Activated B cell treated with CpG ODN at 0.5 μM for 24 hours (primary cell): ENCODE results near the gene DNHD1. TPM values are rescaled to one million over a fixed set of nuclear protein-coding genes. Genes with fewer than 3 reads are reported as not detected.

Source experiments
- ATAC-seq: fragments of 200-7000 bp; cut with Tn5 transposase; one replicate; pipeline ENCODE4 v1.10.0; 2021; ENCODE audit warnings: low read depth, mild to moderate bottlenecking, moderate library complexity
- CTCF ChIA-PET: fragments of 350-600 bp; sonication (Branson Sonifier 250); formaldehyde crosslinking; loops from one replicate; lab custom pipeline; 2021; ENCODE audit warnings: antibody characterized with exemption; lab: Charles Lee
- POLR2A ChIA-PET: fragments of 350-600 bp; sonication (Branson Sonifier 250); formaldehyde crosslinking; loops from one replicate; lab custom pipeline; 2021; ENCODE audit warnings: antibody characterized with exemption; lab: Charles Lee
- DNase-seq: peaks from one replicate; pipeline ENCODE4 v3.0.0; 2022
- H3K27ac Mint-ChIP-seq: one replicate; pipeline ENCODE4 v1.8.0; 2020; ENCODE audit warnings: mixed read lengths
- H3K27me3 Mint-ChIP-seq: one replicate; pipeline ENCODE4 v1.8.0; 2021; ENCODE audit warnings: mixed read lengths
- H3K36me3 Mint-ChIP-seq: one replicate; pipeline ENCODE4 v1.8.0; 2021; ENCODE audit warnings: low read depth, mixed read lengths
- H3K4me1 Mint-ChIP-seq: one replicate; pipeline ENCODE4 v1.8.0; 2021; ENCODE audit warnings: mixed read lengths
- H3K4me3 Mint-ChIP-seq: one replicate; pipeline ENCODE4 v1.8.0; 2020; ENCODE audit warnings: mild to moderate bottlenecking, mixed read lengths
- H3K9me3 Mint-ChIP-seq: one replicate; pipeline ENCODE4 v1.8.0; 2020; ENCODE audit warnings: mixed read lengths
- CTCF ChIP-seq: fragments of 200-600 bp; IDR thresholded peaks from one replicate; pipeline ENCODE4 v1.8.0; 2022; ENCODE audit warnings: antibody characterized with exemption, mild to moderate bottlenecking
- intact Hi-C: fragments of 100-400 bp; cut with micrococcal nuclease; formaldehyde crosslinking; loops from one replicate; pipeline ENCODE4 v1.15.1; 2024
- total RNA-seq: library from RNA; stranded (reverse); gene quantifications from 2 replicates; pipeline ENCODE4 v1.2.3, GENCODE V29; 2022

Gene DNHD1
- total RNA-seq, 1 donor from 2014 or later, result 42.6 TPM

- H3K27ac Mint-ChIP-seq, result no peak overlapping the region
- no peaks in the 10 kb centered on the region for H3K27me3 Mint-ChIP-seq
- H3K4me3 Mint-ChIP-seq, result no peak overlapping the region
- H3K9me3 Mint-ChIP-seq, result no peaks in the 10 kb centered on the region
- no peak for TF ChIP-seq CTCF
- no peak for ATAC-seq
- CTCF ChIA-PET, result no interaction called here
- DNase-seq, result no peak
- POLR2A ChIA-PET, result no interaction called here
- no peaks in the 10 kb centered on the region for H3K4me1 Mint-ChIP-seq
- H3K36me3 Mint-ChIP-seq, result peaks cover 19% of the 10 kb centered on the region
- intact Hi-C loops, result no loop called here
These were observed 68.2 kb downstream of the DNHD1 start for GRCh38 chr11:6565325-6565724.

- H3K27ac Mint-ChIP-seq, result no peak overlapping the region
- no peak for TF ChIP-seq CTCF
- H3K4me3 Mint-ChIP-seq, result no peak overlapping the region
- ChIA-PET CTCF (no interaction called here), POLR2A (no interaction called here)
- no peaks in the 10 kb centered on the region for H3K4me1 Mint-ChIP-seq
- DNase-seq, result no peak
- no peak for ATAC-seq
- no peaks in the 10 kb centered on the region for H3K9me3 Mint-ChIP-seq
- peaks cover 17% of the 10 kb centered on the region for H3K36me3 Mint-ChIP-seq
- no peaks in the 10 kb centered on the region for H3K27me3 Mint-ChIP-seq
- intact Hi-C loops, result no loop called here
These were observed 69.1 kb downstream of the DNHD1 start for GRCh38 chr11:6565988-6566703.

DNA sequence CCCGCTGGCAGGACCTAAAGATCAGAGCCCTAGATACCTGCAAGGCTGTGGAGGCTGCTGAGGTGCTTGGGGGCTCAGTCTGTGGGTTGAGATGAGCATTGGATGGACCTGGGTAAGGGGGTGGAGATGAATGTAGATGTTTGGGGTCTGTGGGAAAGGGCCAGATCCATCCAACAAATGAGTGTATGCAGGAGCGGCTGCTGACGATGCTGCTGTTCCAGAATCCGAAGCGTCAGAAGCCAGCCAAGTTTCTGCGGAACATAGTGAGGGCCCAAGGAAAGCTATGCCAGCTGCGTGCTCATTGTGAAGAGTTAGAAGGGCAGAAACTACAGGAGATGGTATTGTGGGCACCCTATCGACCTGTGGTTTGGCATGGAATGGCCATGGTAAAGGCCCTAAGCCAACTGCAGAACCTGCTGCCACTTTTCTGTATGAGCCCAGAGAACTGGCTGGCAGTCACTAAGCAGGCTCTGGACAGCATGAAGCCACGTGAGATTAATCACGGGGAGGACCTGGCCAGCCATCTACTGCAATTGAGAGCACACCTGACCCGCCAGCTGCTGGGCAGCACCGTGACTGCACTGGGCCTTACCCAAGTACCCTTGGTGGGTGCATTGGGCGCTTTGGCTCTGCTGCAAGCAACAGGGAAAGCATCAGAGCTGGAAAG lies 69.8 kb downstream of the DNHD1 start:
- DNase-seq (no peak), ATAC-seq (no peak)
- POLR2A ChIA-PET, result no interaction called here
- Mint-ChIP-seq H3K4me3 (no peak overlapping the region), H3K4me1 (no peaks in the 10 kb centered on the region), H3K27me3 (no peaks in the 10 kb centered on the region), H3K27ac (no peak overlapping the region), H3K9me3 (no peaks in the 10 kb centered on the region), H3K36me3 (peaks cover 17% of the 10 kb centered on the region)
- intact Hi-C loops, result no loop called here
- CTCF ChIA-PET, result no interaction called here
- no peak for TF ChIP-seq CTCF

GRCh38 chr11:6567371-6567745 lies 70.3 kb downstream of the DNHD1 start:
- ATAC-seq, result no peak
- POLR2A ChIA-PET, result no interaction called here
- no peak for TF ChIP-seq CTCF
- H3K9me3 Mint-ChIP-seq, result no peaks in the 10 kb centered on the region
- intact Hi-C loops, result no loop called here
- no peak overlapping the region for H3K27ac Mint-ChIP-seq
- CTCF ChIA-PET, result no interaction called here
- H3K4me1 Mint-ChIP-seq, result no peaks in the 10 kb centered on the region
- no peak for DNase-seq
- H3K36me3 Mint-ChIP-seq, result peaks cover 15% of the 10 kb centered on the region
- no peak overlapping the region for H3K4me3 Mint-ChIP-seq
- no peaks in the 10 kb centered on the region for H3K27me3 Mint-ChIP-seq

DNA sequence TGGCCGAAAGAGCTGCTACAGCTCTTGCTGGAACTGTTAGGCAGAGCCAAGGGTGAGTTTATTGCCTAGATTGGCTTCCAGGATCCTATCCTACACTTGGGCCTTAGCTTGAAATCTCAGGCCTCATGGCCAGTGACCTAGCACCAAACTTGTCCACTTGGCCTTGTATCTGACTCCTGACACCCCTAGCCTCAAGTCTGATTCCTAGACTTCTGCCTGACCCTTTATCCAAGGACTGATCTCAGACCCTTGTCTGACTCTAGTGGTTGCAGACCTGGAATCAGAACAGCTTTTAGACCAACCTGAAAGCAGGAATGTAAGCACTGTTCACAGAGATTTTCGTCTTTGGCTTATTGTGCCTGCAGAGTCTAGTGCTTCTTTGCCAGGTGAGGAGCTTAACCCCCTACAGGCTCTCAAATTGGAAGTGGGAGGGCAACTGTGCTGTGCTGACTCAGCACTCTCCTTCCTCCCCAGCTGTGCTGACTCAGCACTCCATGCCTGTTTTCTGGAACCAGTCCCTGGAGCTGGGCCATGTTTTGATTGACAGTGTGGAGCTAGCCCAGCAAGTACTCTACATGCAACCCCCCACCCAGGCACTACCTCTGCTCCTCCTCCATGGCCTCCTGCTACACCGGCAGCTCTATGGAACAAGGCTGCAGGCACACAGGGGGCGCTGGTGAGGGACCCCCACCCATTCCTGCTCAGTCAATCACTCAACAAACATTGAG lies 71.3 kb downstream of the DNHD1 start:
- no peaks in the 10 kb centered on the region for H3K9me3 Mint-ChIP-seq
- POLR2A ChIA-PET, result no interaction called here
- intact Hi-C loops, result no loop called here
- peaks cover 10% of the 10 kb centered on the region for H3K36me3 Mint-ChIP-seq
- no peaks in the 10 kb centered on the region for H3K27me3 Mint-ChIP-seq
- CTCF ChIA-PET, result no interaction called here
- H3K4me1 Mint-ChIP-seq, result no peaks in the 10 kb centered on the region
- no peak overlapping the region for H3K4me3 Mint-ChIP-seq
- H3K27ac Mint-ChIP-seq, result no peak overlapping the region
- TF ChIP-seq CTCF, result no peak
- DNase-seq (no peak), ATAC-seq (no peak)
